GM12878 (cell line): Measurements from ENCODE around the gene RNF44. TPM values are rescaled to one million over a fixed set of nuclear protein-coding genes. Genes with fewer than 3 reads are reported as not detected.
A peak's percentile ranks its signal among the peaks of the same experiment; 100 is the strongest.

Experiments used
- BHLHE40 ChIP-seq, 2 experiments: fragments of 450-650 bp in 1 of 2; IDR thresholded peaks; 2 replicates each; pipeline ENCODE4 v1.6.1; 2011 to 2017; ENCODE audit warnings: low read depth in 2 of 2, borderline replicate concordance in 1 of 2, improper control_type of control experiment in 1 of 2, low read length in 1 of 2, mild to moderate bottlenecking in 1 of 2
- CBFB ChIP-seq: IDR thresholded peaks from 2 replicates; pipeline ENCODE4 v1.6.1; 2016; ENCODE audit warnings: antibody characterized with exemption, low read depth
- CHD1 ChIP-seq: IDR thresholded peaks from 2 replicates; pipeline ENCODE4 v1.6.1; 2012; ENCODE audit warnings: low read depth, low read length, improper control_type of control experiment
- CHD2 ChIP-seq: IDR thresholded peaks from 2 replicates; pipeline ENCODE4 v1.6.1; 2011; ENCODE audit warnings: low read depth, low read length, improper control_type of control experiment, borderline replicate concordance
- DPF2 ChIP-seq: fragments of 450-650 bp; IDR thresholded peaks from 2 replicates; pipeline ENCODE4 v1.6.1; 2017; ENCODE audit warnings: mild to moderate bottlenecking
- E2F4 ChIP-seq: IDR thresholded peaks from 2 replicates; pipeline ENCODE4 v1.6.1; 2012; ENCODE audit warnings: low read depth, low read length, improper control_type of control experiment
- ELK1 ChIP-seq: IDR thresholded peaks from 2 replicates; pipeline ENCODE4 v1.6.1; 2012; ENCODE audit warnings: low read depth, low read length, improper control_type of control experiment
- EZH2 ChIP-seq: IDR thresholded peaks from 2 replicates; pipeline ENCODE4 v1.6.1; 2012; ENCODE audit warnings: low read depth, mild to moderate bottlenecking, control low read depth, inconsistent platforms, low read length, borderline replicate concordance; ENCODE audit not compliant: control insufficient read depth
- FOS ChIP-seq: IDR thresholded peaks from 3 replicates; pipeline ENCODE4 v1.6.1; 2011; ENCODE audit warnings: borderline replicate concordance; ENCODE audit not compliant: insufficient read length; ENCODE audit errors: extremely low read depth
- GATAD2B ChIP-seq: fragments of 450-650 bp; conservative IDR thresholded peaks from 2 replicates; pipeline ENCODE4 v1.6.1; 2017; ENCODE audit warnings: low read depth, mild to moderate bottlenecking, moderate library complexity
- JUNB ChIP-seq: IDR thresholded peaks from 2 replicates; pipeline ENCODE4 v1.6.1; 2016; ENCODE audit warnings: antibody characterized with exemption, mild to moderate bottlenecking
- JUND ChIP-seq: IDR thresholded peaks from 2 replicates; pipeline ENCODE4 v1.6.1; 2012; ENCODE audit warnings: low read depth, mild to moderate bottlenecking, low read length, improper control_type of control experiment, moderate library complexity
- LARP7 ChIP-seq: fragments of 450-650 bp; IDR thresholded peaks from 2 replicates; pipeline ENCODE4 v1.6.1; 2017; ENCODE audit warnings: mild to moderate bottlenecking
- MTA2 ChIP-seq: fragments of 450-650 bp; IDR thresholded peaks from 2 replicates; pipeline ENCODE4 v1.6.1; 2016; ENCODE audit warnings: low read depth, mild to moderate bottlenecking, moderate library complexity
- MYC ChIP-seq: IDR thresholded peaks from 2 replicates; pipeline ENCODE4 v1.6.1; 2011; ENCODE audit warnings: mild to moderate bottlenecking, low read length, moderate library complexity, inconsistent platforms; ENCODE audit not compliant: insufficient read depth, insufficient replicate concordance, insufficient read length, severe bottlenecking
- NBN ChIP-seq: fragments of 450-650 bp; IDR thresholded peaks from 2 replicates; pipeline ENCODE4 v1.6.1; 2016
- PKNOX1 ChIP-seq: fragments of 450-650 bp; IDR thresholded peaks from 2 replicates; pipeline ENCODE4 v1.6.1; 2016; ENCODE audit warnings: mild to moderate bottlenecking
- PML ChIP-seq: IDR thresholded peaks from 2 replicates; pipeline ENCODE4 v1.6.1; 2012; ENCODE audit warnings: low read length, inconsistent platforms
- POU2F2 ChIP-seq: IDR thresholded peaks from 3 replicates; pipeline ENCODE4 v1.6.1; 2011; ENCODE audit warnings: low read depth, mild to moderate bottlenecking, low read length, borderline replicate concordance
- RBBP5 ChIP-seq: fragments of 200-600 bp; sonication (generic); conservative IDR thresholded peaks from 2 replicates; pipeline ENCODE4 v1.6.1; 2016
- SKIL ChIP-seq: fragments of 450-650 bp; IDR thresholded peaks from 2 replicates; pipeline ENCODE4 v1.6.1; 2017; ENCODE audit warnings: mild to moderate bottlenecking, low read depth, inconsistent platforms; ENCODE audit not compliant: poor library complexity, severe bottlenecking
- TBL1XR1 ChIP-seq: IDR thresholded peaks from 2 replicates; pipeline ENCODE4 v1.6.1; 2012; ENCODE audit warnings: low read depth, low read length, improper control_type of control experiment
- TCF3 ChIP-seq: IDR thresholded peaks from 2 replicates; pipeline ENCODE4 v1.6.1; 2012; ENCODE audit warnings: low read depth, mild to moderate bottlenecking, low read length, borderline replicate concordance; ENCODE audit not compliant: insufficient read depth
- WRNIP1 ChIP-seq: IDR thresholded peaks from 2 replicates; pipeline ENCODE4 v1.6.1; 2011; ENCODE audit warnings: low read depth, low read length, improper control_type of control experiment, borderline replicate concordance
- ZNF207 ChIP-seq: fragments of 450-650 bp; IDR thresholded peaks from 2 replicates; pipeline ENCODE4 v1.6.1; 2014; ENCODE audit warnings: antibody characterized with exemption, mild to moderate bottlenecking, borderline replicate concordance
- polyA plus RNA-seq, 11 experiments: library from polyadenylated mRNA; depleted of rRNA in 4 of 11; unstranded in 6 of 11; stranded (reverse) in 5 of 11; fragments of >200 nt; fragmentation: Nextera tagmentation in 4 of 11; fragmentation: Illumina TruSeq in 1 of 11; extraction: Ambion mirVana in 4 of 11; extraction: Trizol in 1 of 11; gene quantifications; 1 replicate in 1 of 11; 2 replicates in 10 of 11; pipeline versions ENCODE4 v1.2.1 to v1.2.3, GENCODE V29; 2011 to 2016; ENCODE audit warnings: inconsistent platforms in 2 of 11, missing spikeins in 2 of 11, low read depth in 1 of 11
- total RNA-seq, 4 experiments: library from RNA; depleted of rRNA in 3 of 4; stranded (reverse); fragments of >200 nt in 3 of 4; fragmentation: Illumina TruSeq in 1 of 4; extraction: Trizol in 1 of 4; gene quantifications; 2 replicates each; pipeline versions ENCODE4 v1.2.1 to v1.2.3, GENCODE V29; 2013 to 2021

The RNF44 gene
- total and polyA plus RNA-seq, 10 of the 15 experiments (the other 5 are each of a cell fraction or from before 2014, with no cell fraction given), result 1.7 to 51.9 (median 7.9) TPM

GRCh38 chr5:176537554-176538229 is 490 bp upstream of the RNF44 start (continued):
- TF ChIP-seq JUNB (peak; percentile 29; the same call in 1 of the 2 replicates), RBBP5 (no peak), POU2F2 (peak; percentile 93; the same call in 2 of the 3 replicates), NBN (peak; percentile 99), E2F4 (peak; percentile 54; the same call in 1 of the 2 replicates), ZNF207 (no peak; the same call in 1 of the 2 replicates), ELK1 (no peak), CBFB (no peak), CHD2 (peak; percentile 73; the same call in 1 of the 2 replicates), WRNIP1 (no peak), GATAD2B (peak; percentile 12; the same call in 1 of the 2 replicates), PKNOX1 (no peak; the same call in 1 of the 2 replicates), MTA2 (no peak), FOS (peak; percentile 36), LARP7 (peak; percentile 19), EZH2 (no peak), JUND (peak; percentile 95), BHLHE40 (IDR thresholded peaks at IDR 0.05; ENCODE audit: borderline replicate concordance in 1 of 2, low read depth in 2 of 2, low read length in 1 of 2) (peak; percentile 26 to 64), PML (no peak), MYC (no peak), DPF2 (no peak), TCF3 (no peak), SKIL (no peak), CHD1 (no peak), TBL1XR1 (no peak)
